ENCODE measurements around the gene CAP1. TPM values are rescaled to one million over a fixed set of nuclear protein-coding genes. Genes with fewer than 3 reads are reported as not detected.

Gene CAP1
- total RNA-seq, 1 donor from 2014 or later: 378 TPM

DNA sequence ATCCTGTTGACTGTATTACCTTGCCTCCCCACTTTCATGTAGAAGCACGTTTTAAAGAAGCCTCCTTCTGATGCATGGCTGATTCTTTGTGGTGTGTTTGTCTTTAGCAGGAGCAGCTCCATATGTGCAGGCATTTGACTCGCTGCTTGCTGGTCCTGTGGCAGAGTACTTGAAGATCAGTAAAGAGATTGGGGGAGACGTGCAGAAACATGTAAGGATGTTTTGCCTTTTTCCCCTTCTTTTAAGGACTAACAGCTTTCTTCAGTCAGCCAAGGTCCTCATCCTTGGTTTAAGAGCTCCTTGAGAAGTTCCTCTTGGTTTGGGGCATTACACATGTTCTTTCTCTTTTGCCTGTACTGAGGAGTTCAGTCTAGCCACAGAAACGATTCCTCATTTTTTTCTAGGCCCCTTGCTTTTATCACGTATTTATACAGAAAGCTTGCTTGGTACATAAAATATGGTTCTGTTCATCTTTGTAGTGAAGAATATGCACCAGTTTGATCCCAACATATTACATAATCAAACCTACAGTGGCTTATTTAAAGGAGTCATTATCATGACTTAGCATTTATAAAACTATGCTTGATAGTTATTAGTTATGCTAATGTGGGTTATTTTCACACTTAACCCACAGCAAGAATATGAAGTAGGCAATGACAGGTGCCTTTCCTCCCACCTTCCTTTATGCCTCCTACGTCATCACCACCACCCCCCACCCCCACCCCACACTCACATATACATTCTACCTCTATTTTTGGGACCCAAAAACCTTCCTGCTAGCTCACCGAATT is 19.6 kb downstream of the CAP1 start:
- peaks cover 3% of the 10 kb centered on the region for H3K27me3 Mint-ChIP-seq (ENCODE audit: unreplicated experiment)

DNA sequence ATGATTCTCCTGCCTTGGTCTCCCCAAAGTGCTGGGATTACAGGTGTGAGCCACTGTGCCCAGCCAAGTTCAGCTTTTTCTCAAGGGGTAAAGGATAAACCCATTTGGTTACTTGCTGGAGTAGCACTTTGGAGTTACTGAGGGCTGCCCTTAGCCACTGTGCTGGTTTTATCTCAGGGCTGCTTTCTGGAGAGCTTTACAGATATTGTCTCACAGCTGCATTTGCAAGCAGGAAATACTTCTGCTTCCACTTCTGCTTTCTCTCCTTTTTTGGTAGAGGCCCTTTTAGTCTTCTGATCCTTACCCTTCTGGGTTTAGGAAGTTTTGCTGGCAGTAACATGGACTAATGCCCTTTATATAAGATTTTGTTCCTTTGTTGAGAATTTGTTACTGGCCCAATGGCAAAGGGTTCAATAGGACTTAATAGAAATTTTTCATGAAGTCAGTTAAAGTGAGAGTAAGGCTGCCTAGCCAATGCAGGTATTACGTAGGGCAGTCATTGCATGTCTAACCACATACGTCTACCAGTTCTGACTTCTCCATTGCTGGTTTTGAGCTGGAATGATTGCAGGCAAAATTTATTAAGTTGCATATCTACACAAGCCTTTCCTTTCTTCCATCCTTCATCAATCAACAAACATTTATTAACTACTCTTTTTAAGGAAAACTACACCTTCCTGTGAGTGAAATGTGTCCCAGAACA is 24.4 kb downstream of the CAP1 start:
- H3K27ac Mint-ChIP-seq (ENCODE audit: unreplicated experiment): peak overlapping the region; percentile 30
- H3K9me3 Mint-ChIP-seq (ENCODE audit: unreplicated experiment): no peaks in the 10 kb centered on the region
- H3K4me3 Mint-ChIP-seq (ENCODE audit: unreplicated experiment): no peak overlapping the region
- peaks cover 55% of the 10 kb centered on the region for H3K36me3 Mint-ChIP-seq (ENCODE audit: low read depth, unreplicated experiment)
- DNase-seq (ENCODE audit: low spot score): no peak
- H3K27me3 Mint-ChIP-seq (ENCODE audit: unreplicated experiment): peaks cover 1% of the 10 kb centered on the region
- TF ChIP-seq, protein P1, sequence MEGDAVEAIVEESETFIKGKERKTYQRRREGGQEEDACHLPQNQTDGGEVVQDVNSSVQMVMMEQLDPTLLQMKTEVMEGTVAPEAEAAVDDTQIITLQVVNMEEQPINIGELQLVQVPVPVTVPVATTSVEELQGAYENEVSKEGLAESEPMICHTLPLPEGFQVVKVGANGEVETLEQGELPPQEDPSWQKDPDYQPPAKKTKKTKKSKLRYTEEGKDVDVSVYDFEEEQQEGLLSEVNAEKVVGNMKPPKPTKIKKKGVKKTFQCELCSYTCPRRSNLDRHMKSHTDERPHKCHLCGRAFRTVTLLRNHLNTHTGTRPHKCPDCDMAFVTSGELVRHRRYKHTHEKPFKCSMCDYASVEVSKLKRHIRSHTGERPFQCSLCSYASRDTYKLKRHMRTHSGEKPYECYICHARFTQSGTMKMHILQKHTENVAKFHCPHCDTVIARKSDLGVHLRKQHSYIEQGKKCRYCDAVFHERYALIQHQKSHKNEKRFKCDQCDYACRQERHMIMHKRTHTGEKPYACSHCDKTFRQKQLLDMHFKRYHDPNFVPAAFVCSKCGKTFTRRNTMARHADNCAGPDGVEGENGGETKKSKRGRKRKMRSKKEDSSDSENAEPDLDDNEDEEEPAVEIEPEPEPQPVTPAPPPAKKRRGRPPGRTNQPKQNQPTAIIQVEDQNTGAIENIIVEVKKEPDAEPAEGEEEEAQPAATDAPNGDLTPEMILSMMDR (IDR thresholded peaks at IDR 0.05; ENCODE audit: unreplicated experiment): no peak
- peaks cover 47% of the 10 kb centered on the region for H3K4me1 Mint-ChIP-seq (ENCODE audit: unreplicated experiment)

More for the DNA sequence above, 19.6 kb downstream of the CAP1 start:
- no peak overlapping the region for H3K4me3 Mint-ChIP-seq (ENCODE audit: unreplicated experiment)
- peaks cover 26% of the 10 kb centered on the region for H3K36me3 Mint-ChIP-seq (ENCODE audit: low read depth, unreplicated experiment)
- H3K4me1 Mint-ChIP-seq (ENCODE audit: unreplicated experiment): peaks cover 77% of the 10 kb centered on the region
- no peaks in the 10 kb centered on the region for H3K9me3 Mint-ChIP-seq (ENCODE audit: unreplicated experiment)
- DNase-seq (ENCODE audit: low spot score): no peak
- peak overlapping the region; percentile 77 for H3K27ac Mint-ChIP-seq (ENCODE audit: unreplicated experiment)
- TF ChIP-seq, protein P1 (IDR thresholded peaks at IDR 0.05; ENCODE audit: unreplicated experiment): no peak

DNA sequence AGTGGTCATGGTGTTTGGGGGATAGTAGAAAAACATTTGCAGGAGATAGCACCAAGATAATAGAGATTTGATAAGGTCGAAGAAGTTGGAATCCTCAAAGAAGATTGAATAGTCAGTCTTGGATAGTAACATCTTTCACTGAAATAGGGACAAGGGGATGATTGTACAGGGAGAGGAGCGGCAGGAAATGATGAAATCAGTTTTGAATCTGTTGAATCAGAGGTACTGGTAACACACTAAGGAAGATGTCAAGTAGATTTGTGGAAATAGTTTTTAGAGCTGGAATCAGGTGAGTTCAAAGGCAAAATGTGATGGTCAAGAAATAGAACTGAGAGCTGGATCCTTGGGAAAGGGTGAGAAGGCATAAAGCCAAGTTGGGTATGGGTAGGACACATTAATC is 26.5 kb downstream of the CAP1 start:
- Mint-ChIP-seq H3K36me3 (ENCODE audit: low read depth, unreplicated experiment) (peaks cover 64% of the 10 kb centered on the region), H3K9me3 (ENCODE audit: unreplicated experiment) (no peaks in the 10 kb centered on the region), H3K4me3 (ENCODE audit: unreplicated experiment) (peak overlapping the region; percentile 14), H3K4me1 (ENCODE audit: unreplicated experiment) (peaks cover 30% of the 10 kb centered on the region), H3K27ac (ENCODE audit: unreplicated experiment) (peak overlapping the region; percentile 0), H3K27me3 (ENCODE audit: unreplicated experiment) (peaks cover 1% of the 10 kb centered on the region)
- no peak for DNase-seq (ENCODE audit: low spot score)
- TF ChIP-seq, protein P1 (IDR thresholded peaks at IDR 0.05; ENCODE audit: unreplicated experiment): no peak

DNA sequence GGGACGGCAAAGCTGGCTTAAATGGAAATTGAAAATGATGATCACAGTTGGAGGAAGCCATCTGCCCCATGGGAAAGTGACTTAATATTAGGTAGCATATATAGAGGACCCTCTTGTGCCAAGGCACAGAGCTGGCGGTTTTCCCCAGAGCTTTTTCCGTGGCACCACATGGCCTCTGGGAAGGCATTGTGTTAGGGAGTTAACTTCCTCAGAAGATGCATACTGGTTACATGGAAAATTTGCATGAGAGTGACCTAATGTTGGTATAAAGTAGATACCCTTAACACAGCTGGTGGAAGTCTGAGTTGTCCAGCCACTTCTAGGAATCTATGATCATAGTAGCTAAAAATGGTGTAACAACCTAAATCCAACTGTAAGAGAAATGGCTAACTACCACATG is 27.3 kb downstream of the CAP1 start:
- TF ChIP-seq, protein P1 (IDR thresholded peaks at IDR 0.05; ENCODE audit: unreplicated experiment): no peak
- no peak for DNase-seq (ENCODE audit: low spot score)
- no peak overlapping the region for H3K27ac Mint-ChIP-seq (ENCODE audit: unreplicated experiment)
- peaks cover 28% of the 10 kb centered on the region for H3K4me1 Mint-ChIP-seq (ENCODE audit: unreplicated experiment)
- peak overlapping the region; percentile 39 for H3K4me3 Mint-ChIP-seq (ENCODE audit: unreplicated experiment)
- no peaks in the 10 kb centered on the region for H3K9me3 Mint-ChIP-seq (ENCODE audit: unreplicated experiment)
- peaks cover 72% of the 10 kb centered on the region for H3K36me3 Mint-ChIP-seq (ENCODE audit: low read depth, unreplicated experiment)
- peaks cover 1% of the 10 kb centered on the region for H3K27me3 Mint-ChIP-seq (ENCODE audit: unreplicated experiment)

DNA sequence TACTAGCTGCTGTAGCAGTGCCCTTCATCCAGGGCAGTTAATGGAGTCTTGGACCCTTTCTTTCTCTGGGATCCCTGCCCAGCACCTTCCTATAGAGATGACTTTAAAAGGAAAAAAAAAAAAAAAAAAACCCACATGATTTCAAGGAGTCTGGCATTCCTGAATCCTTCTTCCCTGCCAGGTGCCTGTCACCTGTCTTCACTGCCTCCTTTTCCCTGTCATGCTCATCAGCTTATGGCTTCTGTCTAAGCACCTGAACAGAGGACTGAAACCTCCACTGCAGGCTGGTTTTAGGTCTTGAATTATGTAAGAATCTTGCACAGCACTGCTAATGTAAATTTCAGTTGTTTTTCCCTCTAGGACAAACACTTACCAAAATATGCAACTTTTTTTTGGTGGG is 31.6 kb downstream of the CAP1 start:
- no peaks in the 10 kb centered on the region for H3K9me3 Mint-ChIP-seq (ENCODE audit: unreplicated experiment)
- peaks cover 44% of the 10 kb centered on the region for H3K36me3 Mint-ChIP-seq (ENCODE audit: low read depth, unreplicated experiment)
- TF ChIP-seq, protein P1 (IDR thresholded peaks at IDR 0.05; ENCODE audit: unreplicated experiment): no peak
- DNase-seq (ENCODE audit: low spot score): no peak
- peak overlapping the region; percentile 77 for H3K4me3 Mint-ChIP-seq (ENCODE audit: unreplicated experiment)
- H3K27ac Mint-ChIP-seq (ENCODE audit: unreplicated experiment): no peak overlapping the region
- peaks cover 1% of the 10 kb centered on the region for H3K27me3 Mint-ChIP-seq (ENCODE audit: unreplicated experiment)
- no peaks in the 10 kb centered on the region for H3K4me1 Mint-ChIP-seq (ENCODE audit: unreplicated experiment)

All from endothelial cell (in vitro differentiated cells).